Stimulated activated effector memory CD8-positive, alpha-beta T cell treated with anti-CD3 and anti-CD28 coated beads, Interleukin-12 subunit alpha, Interleukin-12 subunit beta, amount 100 ng/mL, for 72 hours (primary cell): Measurements from ENCODE around the gene BEND2.
A peak's percentile ranks its signal among the peaks of the same experiment; 100 is the strongest.
"Not testable (repeated sequence)": the region's sequence is repeated elsewhere in the genome, so short reads cannot be mapped to it uniquely, and the experiment has no call there.

Experiments used
- ATAC-seq: fragments of 150-1000 bp; cut with Tn5 transposase; 2 replicates; pipeline ENCODE4 v1.10.0; 2021
- DNase-seq, 2 donors: peaks; one replicate each; pipeline ENCODE4 v3.0.0; 2021 to 2022; ENCODE audit warnings: low spot score in 2 of 2
- H3K27ac Mint-ChIP-seq: one replicate; pipeline ENCODE4 v1.8.0; 2022; ENCODE audit warnings: mild to moderate bottlenecking, mixed read lengths
- H3K36me3 Mint-ChIP-seq: one replicate; pipeline ENCODE4 v1.8.0; 2022; ENCODE audit warnings: mild to moderate bottlenecking, mixed read lengths
- H3K4me1 Mint-ChIP-seq: one replicate; pipeline ENCODE4 v1.8.0; 2022; ENCODE audit warnings: mixed read lengths
- H3K4me3 Mint-ChIP-seq: one replicate; pipeline ENCODE4 v1.8.0; 2022; ENCODE audit warnings: mild to moderate bottlenecking, mixed read lengths
- H3K9me3 Mint-ChIP-seq: one replicate; pipeline ENCODE4 v1.8.0; 2022; ENCODE audit warnings: mixed read lengths

The BEND2 gene

DNA sequence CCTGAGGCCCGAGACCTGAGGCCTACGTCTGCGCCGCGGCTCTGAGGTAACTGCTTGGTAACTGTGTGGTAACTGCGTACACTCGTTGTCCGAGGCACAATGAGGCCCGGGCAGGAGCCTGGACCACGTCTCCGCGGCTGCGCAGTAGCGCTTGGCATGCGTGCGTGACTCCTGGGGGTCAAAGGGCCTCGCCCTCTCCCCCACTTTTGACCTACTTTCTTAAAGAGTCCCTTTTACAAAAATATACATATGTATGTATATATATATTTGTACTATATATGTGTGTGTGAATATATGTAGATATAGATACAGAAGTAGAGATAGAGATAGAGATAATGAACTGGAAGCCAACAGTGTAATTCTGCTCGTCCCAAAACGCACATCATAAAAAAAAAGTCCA is at the start of gene BEND2:
TSS of gene BEND2 (minus strand) at position 101 of the 400 bp plus-strand sequence. CDS start 136 bp downstream, outside the sequence.
- H3K27ac Mint-ChIP-seq, result no peak within 1 kb of the TSS
- no peak within 1 kb of the TSS for H3K4me3 Mint-ChIP-seq
- H3K4me1 Mint-ChIP-seq, result no peaks in the 10 kb centered on the region
- no peaks in the 10 kb centered on the region for H3K36me3 Mint-ChIP-seq
- DNase-seq (no peak), ATAC-seq (no peak)
- no peaks in the 10 kb centered on the region for H3K9me3 Mint-ChIP-seq

GRCh38 chrX:18255059-18255458 is 34.4 kb upstream of the BEND2 start:
- Mint-ChIP-seq H3K4me1 (no peaks in the 10 kb centered on the region), H3K9me3 (no peaks in the 10 kb centered on the region), H3K27ac (peak overlapping the region; percentile 0), H3K4me3 (no peak overlapping the region), H3K36me3 (no peaks in the 10 kb centered on the region)
- DNase-seq, result no peak
- no peak for ATAC-seq

DNA sequence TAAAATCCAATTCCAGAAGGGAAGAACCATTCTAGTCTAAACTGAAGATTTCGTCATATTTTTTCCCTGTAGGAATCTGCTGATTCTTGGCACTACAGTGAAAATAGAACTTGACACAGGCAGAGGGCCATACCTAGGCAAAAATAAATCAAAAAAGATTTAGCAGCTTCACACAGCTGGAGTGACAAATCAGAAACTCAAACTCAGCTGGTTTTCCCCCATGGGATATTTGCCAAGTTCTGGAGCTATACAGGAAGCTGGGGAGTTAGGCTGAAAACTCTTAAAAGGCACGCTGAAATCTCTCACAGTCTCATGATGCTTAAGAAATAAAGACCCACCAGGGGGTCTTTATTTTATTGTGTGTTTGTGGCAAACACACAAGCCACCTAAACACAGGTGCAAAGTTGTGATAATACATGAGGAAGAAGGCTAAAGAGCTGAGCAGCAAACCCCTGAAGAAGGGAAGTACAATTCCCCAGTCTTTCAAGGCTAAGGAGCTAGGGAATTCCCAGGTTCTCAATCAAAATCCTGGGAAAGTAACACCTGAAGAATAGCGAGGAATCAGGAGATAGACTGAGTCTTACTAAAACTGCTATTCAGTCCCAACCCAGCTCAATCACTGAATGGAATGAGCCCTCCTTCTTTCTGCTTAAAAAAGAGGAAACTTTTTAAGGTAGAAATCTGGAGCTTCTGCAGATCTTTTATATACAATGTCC is 32.1 kb upstream of the BEND2 start:
- H3K9me3 Mint-ChIP-seq, result no peaks in the 10 kb centered on the region
- ATAC-seq (no peak), DNase-seq (no peak)
- H3K27ac Mint-ChIP-seq, result no peak overlapping the region
- H3K4me1 Mint-ChIP-seq, result no peaks in the 10 kb centered on the region
- no peaks in the 10 kb centered on the region for H3K36me3 Mint-ChIP-seq
- H3K4me3 Mint-ChIP-seq, result no peak overlapping the region

DNA sequence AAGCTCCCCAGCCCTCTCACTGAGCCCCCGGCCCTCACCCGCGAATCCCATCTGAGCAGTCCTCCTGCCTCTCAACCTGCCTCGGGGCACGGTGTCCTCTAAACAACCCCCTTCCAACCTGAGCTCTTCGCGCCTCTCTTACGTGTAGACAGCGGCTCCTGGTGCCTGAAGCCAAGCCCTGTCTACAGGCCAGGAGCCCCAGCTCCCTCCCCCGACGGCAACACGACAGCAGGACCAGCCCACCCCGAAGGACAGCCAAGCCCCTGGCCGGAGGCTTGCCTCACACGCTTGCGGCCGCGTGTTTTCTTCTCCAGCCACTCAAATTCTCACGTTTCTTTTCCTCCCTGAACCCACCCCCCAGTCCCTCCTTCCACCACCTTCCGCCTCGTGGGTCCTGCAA is 9.0 kb upstream of the BEND2 start:
- DNase-seq, ATAC-seq, H3K4me3 Mint-ChIP-seq, H3K36me3 Mint-ChIP-seq, H3K27ac Mint-ChIP-seq, H3K4me1 Mint-ChIP-seq, H3K9me3 Mint-ChIP-seq: not testable (repeated sequence)

DNA sequence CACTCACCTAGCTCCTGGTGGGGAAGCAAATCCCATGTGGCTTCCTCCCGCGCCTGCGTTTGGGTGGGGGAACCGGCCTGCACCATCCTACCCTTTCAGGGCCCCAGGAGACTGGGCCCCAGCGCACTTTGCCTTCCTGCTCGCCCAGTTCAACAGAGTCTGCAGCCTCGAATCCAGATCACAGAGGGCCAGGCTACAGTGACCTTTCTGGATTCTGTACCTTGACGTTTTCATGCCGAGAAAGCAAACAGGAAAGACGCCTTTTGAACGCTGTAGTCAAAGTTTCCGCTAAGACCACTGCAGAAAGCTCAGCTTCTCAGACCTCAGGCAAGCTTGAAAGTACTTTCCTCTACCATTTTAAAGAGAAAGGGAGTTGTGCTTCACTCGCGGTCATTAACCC is 7.4 kb upstream of the BEND2 start:
- no peak for ATAC-seq
- Mint-ChIP-seq H3K36me3 (no peaks in the 10 kb centered on the region), H3K4me1 (no peaks in the 10 kb centered on the region), H3K9me3 (no peaks in the 10 kb centered on the region), H3K27ac (no peak overlapping the region), H3K4me3 (no peak overlapping the region)
- no peak for DNase-seq

GRCh38 chrX:18227458-18227857 is 6.8 kb upstream of the BEND2 start:
- H3K9me3 Mint-ChIP-seq, result no peaks in the 10 kb centered on the region
- DNase-seq (no peak), ATAC-seq (no peak)
- no peaks in the 10 kb centered on the region for H3K4me1 Mint-ChIP-seq
- no peak overlapping the region for H3K4me3 Mint-ChIP-seq
- no peaks in the 10 kb centered on the region for H3K36me3 Mint-ChIP-seq
- H3K27ac Mint-ChIP-seq, result no peak overlapping the region

- Mint-ChIP-seq H3K27ac (no peak overlapping the region), H3K9me3 (no peaks in the 10 kb centered on the region), H3K4me1 (no peaks in the 10 kb centered on the region), H3K4me3 (no peak overlapping the region), H3K36me3 (no peaks in the 10 kb centered on the region)
- DNase-seq, result no peak
- no peak for ATAC-seq
Observed at GRCh38 chrX:18210470-18210869, 10.2 kb downstream of the BEND2 start.

- Mint-ChIP-seq H3K9me3 (no peaks in the 10 kb centered on the region), H3K27ac (no peak overlapping the region), H3K36me3 (no peaks in the 10 kb centered on the region), H3K4me1 (no peaks in the 10 kb centered on the region), H3K4me3 (no peak overlapping the region)
- DNase-seq (no peak), ATAC-seq (no peak)
Observed at GRCh38 chrX:18206657-18207056, 14.0 kb downstream of the BEND2 start.

- Mint-ChIP-seq H3K27ac (no peak overlapping the region), H3K4me1 (no peaks in the 10 kb centered on the region), H3K36me3 (no peaks in the 10 kb centered on the region), H3K4me3 (no peak overlapping the region), H3K9me3 (no peaks in the 10 kb centered on the region)
- ATAC-seq (no peak), DNase-seq (no peak)
Observed at GRCh38 chrX:18203631-18204030, 17.1 kb downstream of the BEND2 start.

- ATAC-seq (no peak), DNase-seq (no peak)
- Mint-ChIP-seq H3K9me3 (no peaks in the 10 kb centered on the region), H3K27ac (no peak overlapping the region), H3K36me3 (no peaks in the 10 kb centered on the region), H3K4me3 (no peak overlapping the region), H3K4me1 (no peaks in the 10 kb centered on the region)
Observed at GRCh38 chrX:18194688-18195087, 26.0 kb downstream of the BEND2 start.

GRCh38 chrX:18179446-18179845 is 41.2 kb downstream of the BEND2 start:
- ATAC-seq (no peak), DNase-seq (no peak)
- no peaks in the 10 kb centered on the region for H3K9me3 Mint-ChIP-seq
- H3K4me3 Mint-ChIP-seq, result no peak overlapping the region
- no peaks in the 10 kb centered on the region for H3K4me1 Mint-ChIP-seq
- H3K36me3 Mint-ChIP-seq, result no peaks in the 10 kb centered on the region
- no peak overlapping the region for H3K27ac Mint-ChIP-seq

- no peaks in the 10 kb centered on the region for H3K4me1 Mint-ChIP-seq
- H3K27ac Mint-ChIP-seq, result no peak overlapping the region
- H3K9me3 Mint-ChIP-seq, result no peaks in the 10 kb centered on the region
- no peaks in the 10 kb centered on the region for H3K36me3 Mint-ChIP-seq
- DNase-seq, result no peak
- no peak overlapping the region for H3K4me3 Mint-ChIP-seq
- no peak for ATAC-seq
Observed at GRCh38 chrX:18174971-18175370, 45.7 kb downstream of the BEND2 start.

- Mint-ChIP-seq H3K36me3 (no peaks in the 10 kb centered on the region), H3K27ac (no peak overlapping the region), H3K9me3 (no peaks in the 10 kb centered on the region), H3K4me3 (no peak overlapping the region), H3K4me1 (no peaks in the 10 kb centered on the region)
- DNase-seq (no peak), ATAC-seq (no peak)
Observed at GRCh38 chrX:18174209-18174608, 46.5 kb downstream of the BEND2 start.

- Mint-ChIP-seq H3K9me3 (no peaks in the 10 kb centered on the region), H3K36me3 (no peaks in the 10 kb centered on the region), H3K27ac (no peak overlapping the region), H3K4me1 (no peaks in the 10 kb centered on the region), H3K4me3 (no peak overlapping the region)
- ATAC-seq, result no peak
- DNase-seq, result no peak
Observed at GRCh38 chrX:18173494-18174180, 47.0 kb downstream of the BEND2 start.

- ATAC-seq, result no peak
- Mint-ChIP-seq H3K4me3 (no peak overlapping the region), H3K27ac (no peak overlapping the region), H3K4me1 (no peaks in the 10 kb centered on the region), H3K9me3 (no peaks in the 10 kb centered on the region), H3K36me3 (no peaks in the 10 kb centered on the region)
- DNase-seq, result no peak
Observed at GRCh38 chrX:18172970-18173369, 47.7 kb downstream of the BEND2 start.

GRCh38 chrX:18170910-18171309 is 49.8 kb downstream of the BEND2 start:
- Mint-ChIP-seq H3K4me1 (no peaks in the 10 kb centered on the region), H3K36me3 (no peaks in the 10 kb centered on the region), H3K4me3 (no peak overlapping the region), H3K27ac (no peak overlapping the region), H3K9me3 (no peaks in the 10 kb centered on the region)
- no peak for DNase-seq
- ATAC-seq, result no peak
